GM13976 (cell line): ENCODE results near the gene ST6GALNAC6.
A peak's percentile ranks its signal among the peaks of the same experiment; 100 is the strongest.

Source experiments
- DNase-seq: peaks from one replicate; pipeline ENCODE4 v3.0.0; 2012; ENCODE audit warnings: low spot score
- in situ Hi-C: fragments of 300-500 bp; cut with MboI; formaldehyde crosslinking; loops from one replicate; pipeline ENCODE4 v1.12.0; 2022; ENCODE audit warnings: low sequenced_read_pairs, mixed read lengths, inconsistent platforms; ENCODE audit not compliant: unreplicated experiment
- TF ChIP-seq, protein P1 (sequence below): IDR thresholded peaks from 2 replicates; pipeline ENCODE4 v1.5.1; 2012; ENCODE audit warnings: borderline replicate concordance, mild to moderate bottlenecking; ENCODE audit not compliant: insufficient read depth; ENCODE audit errors: extremely low read depth, missing control alignments, control extremely low read depth

The ST6GALNAC6 gene

DNA sequence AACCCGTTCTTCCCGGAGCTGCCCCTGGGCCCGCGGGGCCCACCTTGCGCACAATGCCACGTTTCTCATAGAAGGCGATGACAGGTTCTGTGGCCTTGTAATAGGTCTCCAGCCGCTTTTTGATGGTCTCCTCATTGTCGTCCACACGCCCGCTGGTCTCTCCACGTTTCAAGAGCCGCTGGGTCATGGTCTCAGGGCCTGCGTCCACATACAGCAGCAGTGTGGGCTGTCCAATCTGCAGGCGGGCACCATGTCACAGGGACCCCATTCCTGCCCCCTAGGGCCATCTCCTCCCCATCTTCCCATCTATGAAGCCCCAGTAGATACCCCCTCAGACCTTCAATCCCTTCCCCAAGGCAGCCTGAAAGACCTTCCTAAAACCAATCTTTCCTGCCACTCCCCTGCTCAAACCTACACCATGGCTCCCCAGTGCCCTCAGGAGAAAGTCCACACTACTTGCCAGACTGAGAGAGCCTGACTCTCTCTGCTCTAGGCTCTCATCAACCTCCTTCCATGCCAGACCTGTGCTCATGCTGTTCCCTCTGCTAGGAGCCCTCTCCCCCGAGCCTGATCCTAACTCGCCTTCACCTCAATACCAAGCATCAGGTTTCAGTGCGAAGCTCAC lies 31.0 kb downstream of the ST6GALNAC6 start:
- in situ Hi-C loops, result no loop called here
- TF ChIP-seq, protein P1, sequence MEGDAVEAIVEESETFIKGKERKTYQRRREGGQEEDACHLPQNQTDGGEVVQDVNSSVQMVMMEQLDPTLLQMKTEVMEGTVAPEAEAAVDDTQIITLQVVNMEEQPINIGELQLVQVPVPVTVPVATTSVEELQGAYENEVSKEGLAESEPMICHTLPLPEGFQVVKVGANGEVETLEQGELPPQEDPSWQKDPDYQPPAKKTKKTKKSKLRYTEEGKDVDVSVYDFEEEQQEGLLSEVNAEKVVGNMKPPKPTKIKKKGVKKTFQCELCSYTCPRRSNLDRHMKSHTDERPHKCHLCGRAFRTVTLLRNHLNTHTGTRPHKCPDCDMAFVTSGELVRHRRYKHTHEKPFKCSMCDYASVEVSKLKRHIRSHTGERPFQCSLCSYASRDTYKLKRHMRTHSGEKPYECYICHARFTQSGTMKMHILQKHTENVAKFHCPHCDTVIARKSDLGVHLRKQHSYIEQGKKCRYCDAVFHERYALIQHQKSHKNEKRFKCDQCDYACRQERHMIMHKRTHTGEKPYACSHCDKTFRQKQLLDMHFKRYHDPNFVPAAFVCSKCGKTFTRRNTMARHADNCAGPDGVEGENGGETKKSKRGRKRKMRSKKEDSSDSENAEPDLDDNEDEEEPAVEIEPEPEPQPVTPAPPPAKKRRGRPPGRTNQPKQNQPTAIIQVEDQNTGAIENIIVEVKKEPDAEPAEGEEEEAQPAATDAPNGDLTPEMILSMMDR, result no peak
- DNase-seq, result no peak

DNA sequence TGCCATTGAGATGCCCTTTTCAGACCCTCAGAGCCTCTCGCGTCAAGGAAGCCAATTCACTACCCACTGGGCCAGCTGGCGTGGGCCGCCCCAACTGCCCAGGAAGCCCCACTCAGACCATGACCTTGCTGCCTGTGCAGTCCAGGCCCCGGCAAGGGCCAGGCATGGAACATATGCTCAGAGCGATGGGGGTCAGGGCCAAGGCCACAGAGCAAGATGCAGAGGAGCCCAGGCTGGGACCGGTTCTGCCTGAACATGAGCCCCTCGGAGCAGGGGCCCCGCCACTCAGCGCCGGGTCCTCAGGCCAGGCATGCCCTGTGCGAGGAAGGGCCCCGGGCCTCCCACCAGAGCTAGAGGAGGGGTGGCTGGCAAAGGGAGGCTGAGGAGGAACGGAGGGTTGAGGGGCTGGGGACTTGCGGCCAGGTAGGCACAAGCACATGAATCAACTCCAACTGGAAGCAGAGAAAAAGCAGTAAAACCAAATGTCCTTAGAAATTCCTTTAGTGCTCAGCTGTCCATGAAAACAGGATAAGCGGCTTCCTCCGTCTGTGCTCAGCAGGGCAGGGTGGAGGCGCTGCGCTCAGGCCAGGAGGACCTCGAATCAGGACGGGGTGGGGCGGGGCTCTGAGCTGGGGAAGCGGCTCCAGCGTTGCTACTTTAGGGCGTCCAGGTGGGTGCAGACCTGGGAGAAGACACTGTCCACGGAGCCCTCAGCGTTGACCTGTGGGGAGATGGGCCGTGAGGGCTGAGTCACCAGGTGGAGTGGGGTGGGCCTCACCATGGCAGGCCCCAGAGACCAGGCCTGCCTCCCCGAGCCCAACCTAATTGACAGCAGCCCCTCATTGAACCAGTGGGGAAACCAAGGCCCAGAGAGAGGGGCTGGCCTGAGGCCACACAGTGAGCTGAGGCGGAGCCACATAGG lies 31.8 kb downstream of the ST6GALNAC6 start:
- TF ChIP-seq, protein P1, result no peak
- DNase-seq, result no peak
- in situ Hi-C loops, result no loop called here

DNA sequence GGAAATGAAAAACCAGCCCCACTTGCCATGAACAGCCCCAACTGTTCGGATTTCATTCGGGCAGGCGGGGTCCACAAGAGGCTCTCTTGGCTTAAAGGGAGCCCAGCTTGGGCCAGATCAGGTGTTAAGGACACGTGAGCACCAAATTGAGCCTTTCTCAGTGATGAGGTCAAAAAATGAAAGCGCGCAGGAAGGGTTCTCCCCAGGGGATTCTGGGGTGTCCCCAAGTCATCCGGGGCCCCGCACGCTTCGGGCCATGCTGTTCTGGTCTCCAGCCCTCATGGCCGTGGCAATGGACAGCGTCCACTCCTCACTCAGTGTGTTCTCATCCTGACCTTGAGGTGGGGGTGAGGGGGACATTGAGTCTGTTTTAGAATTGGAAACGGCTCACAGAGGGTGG lies 32.9 kb downstream of the ST6GALNAC6 start:
- TF ChIP-seq, protein P1, result no peak
- DNase-seq, result peak; percentile 79
- in situ Hi-C loops, result no loop called here

DNA sequence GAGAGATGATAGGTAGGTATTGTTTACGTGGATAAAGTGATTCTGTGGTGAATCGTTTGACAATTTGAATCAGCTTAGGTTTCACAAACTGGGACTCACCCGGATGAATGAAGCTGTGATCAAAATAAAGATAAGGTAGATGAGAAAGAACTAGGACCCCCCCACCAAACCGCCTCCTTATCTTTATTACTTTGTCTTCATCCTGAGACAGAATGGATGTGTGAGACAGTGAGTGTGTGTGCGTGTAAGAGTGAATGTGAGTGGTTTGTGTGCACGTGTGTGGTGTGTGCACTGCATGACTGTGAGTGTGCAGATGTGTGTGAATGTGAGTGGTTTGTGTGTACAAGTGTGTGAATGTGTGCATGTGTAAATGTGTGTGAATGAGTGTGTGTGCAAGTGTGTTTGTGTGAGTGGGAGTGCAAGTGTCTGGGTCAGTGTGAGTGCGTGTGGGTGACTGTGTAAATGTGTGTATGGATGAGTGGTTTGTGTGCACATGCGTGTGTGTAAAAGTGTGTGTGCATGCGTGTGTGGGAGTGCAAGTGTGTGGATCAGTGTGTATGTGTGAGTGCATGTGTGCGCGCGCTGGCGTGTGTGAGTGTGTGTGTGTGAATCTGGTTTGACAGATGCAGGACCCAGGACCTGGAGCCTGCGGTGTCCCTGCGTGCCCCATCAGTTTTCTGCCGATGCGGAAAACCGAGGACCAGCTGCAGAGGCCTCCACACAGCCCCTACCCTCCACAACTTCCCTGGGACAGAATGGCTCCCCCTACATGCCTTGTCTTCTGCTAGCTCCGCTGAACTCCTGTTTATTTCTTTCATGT lies 33.5 kb downstream of the ST6GALNAC6 start:
- TF ChIP-seq, protein P1, result no peak
- DNase-seq, result no peak
- in situ Hi-C loops, result no loop called here

DNA sequence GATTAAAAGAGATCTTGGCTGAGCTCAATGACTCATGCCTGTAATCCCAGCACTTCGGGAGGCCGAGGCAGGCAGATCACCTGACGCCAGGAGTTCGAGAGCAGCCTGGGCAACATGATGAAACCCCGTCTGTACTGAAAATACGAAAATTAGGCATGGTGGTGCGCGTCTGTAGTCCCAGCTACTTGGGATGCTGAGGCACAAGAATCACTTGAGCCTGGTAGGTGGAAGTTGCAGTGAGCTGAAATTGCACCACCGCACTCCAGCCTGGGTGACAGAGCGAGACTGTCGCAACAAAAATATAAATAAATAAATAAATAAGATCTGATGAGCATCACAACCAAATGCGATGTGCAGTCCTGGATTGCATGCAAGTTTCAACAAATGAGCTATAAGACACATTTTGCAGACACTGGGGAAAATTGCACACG lies 36.2 kb downstream of the ST6GALNAC6 start:
- TF ChIP-seq, protein P1, result no peak
- no peak for DNase-seq
- in situ Hi-C loops, result no loop called here
